Ishikawa (cell line): ENCODE measurements around the gene MTOR.

ENCODE experiments used
- CEBPB ChIP-seq: IDR thresholded peaks from 2 replicates; pipeline ENCODE4 v1.6.1; 2012
- CREB1 ChIP-seq: IDR thresholded peaks from 2 replicates; pipeline ENCODE4 v1.6.1; 2012; ENCODE audit warnings: low read depth
- EGR1 ChIP-seq: IDR thresholded peaks from 2 replicates; pipeline ENCODE4 v1.6.1; 2012
- EP300 ChIP-seq: IDR thresholded peaks from 2 replicates; pipeline ENCODE4 v1.6.1; 2012; ENCODE audit warnings: borderline replicate concordance
- FOXM1 ChIP-seq: IDR thresholded peaks from 2 replicates; pipeline ENCODE4 v1.6.1; 2012; ENCODE audit warnings: low read depth, borderline replicate concordance
- MAX ChIP-seq: IDR thresholded peaks from 2 replicates; pipeline ENCODE4 v1.6.1; 2012
- NFIC ChIP-seq: IDR thresholded peaks from 2 replicates; pipeline ENCODE4 v1.6.1; 2012
- RAD21 ChIP-seq: IDR thresholded peaks from 2 replicates; pipeline ENCODE4 v1.6.1; 2012; ENCODE audit warnings: low read depth
- REST ChIP-seq: IDR thresholded peaks from 2 replicates; pipeline ENCODE4 v1.6.1; 2012; ENCODE audit warnings: low read depth, mild to moderate bottlenecking
- TAF1 ChIP-seq: IDR thresholded peaks from 2 replicates; pipeline ENCODE4 v1.6.1; 2012; ENCODE audit warnings: low read depth, mild to moderate bottlenecking
- TCF12 ChIP-seq: IDR thresholded peaks from 2 replicates; pipeline ENCODE4 v1.6.1; 2012; ENCODE audit warnings: low read depth
- USF1 ChIP-seq: IDR thresholded peaks from 2 replicates; pipeline ENCODE4 v1.6.1; 2012
- YY1 ChIP-seq: IDR thresholded peaks from 2 replicates; pipeline ENCODE4 v1.6.1; 2012; ENCODE audit warnings: low read depth
- ZBTB7A ChIP-seq: IDR thresholded peaks from 2 replicates; pipeline ENCODE4 v1.6.1; 2012; ENCODE audit warnings: low read depth

- TF ChIP-seq MAX, result no peak
- TF ChIP-seq USF1, result no peak
- TF ChIP-seq YY1, result no peak
- no peak for TF ChIP-seq TAF1
- no peak for TF ChIP-seq CEBPB
- no peak for TF ChIP-seq EP300
- no peak for TF ChIP-seq REST
- TF ChIP-seq RAD21, result no peak
- no peak for TF ChIP-seq EGR1
- TF ChIP-seq CREB1, result no peak
- no peak for TF ChIP-seq ZBTB7A
- TF ChIP-seq FOXM1, result no peak
- no peak for TF ChIP-seq NFIC
- no peak for TF ChIP-seq TCF12
Observed at GRCh38 chr1:11184973-11185372, 77.4 kb downstream of the MTOR start.
